Keratinocyte (primary cell): ENCODE results near the gene ARHGEF16. TPM values are rescaled to one million over a fixed set of nuclear protein-coding genes. Genes with fewer than 3 reads are reported as not detected.

ENCODE experiments used
- DNase-seq: peaks from one replicate; pipeline ENCODE4 v3.0.0-alpha.2; 2011; ENCODE audit warnings: low read depth, missing footprints, low spot score
- FAIRE-seq: peaks from 2 replicates; lab custom pipeline; 2011; peaks lifted over from hg19 to GRCh38; lab: Jason Lieb, UNC
- H2AFZ ChIP-seq: 2 replicates; pipeline ENCODE4 v1.6.0; 2012; ENCODE audit warnings: low read length, control low read depth, inconsistent platforms; ENCODE audit not compliant: control insufficient read depth
- H3K27ac ChIP-seq: 2 replicates; pipeline ENCODE4 v1.5.1; 2011; ENCODE audit warnings: low read length; ENCODE audit not compliant: control insufficient read depth, insufficient read depth
- H3K27me3 ChIP-seq: 3 replicates; pipeline ENCODE4 v1.6.0; 2011; ENCODE audit warnings: low read length; ENCODE audit not compliant: control insufficient read depth, insufficient read depth; ENCODE audit errors: extremely low read depth
- H3K36me3 ChIP-seq, 2 experiments: 2 replicates in 1 of 2; 3 replicates in 1 of 2; pipeline ENCODE4 v1.5.1; 2011; ENCODE audit warnings: low read length in 2 of 2, mild to moderate bottlenecking in 1 of 2; ENCODE audit not compliant: control insufficient read depth in 2 of 2, insufficient read depth in 2 of 2; ENCODE audit errors: extremely low read depth in 1 of 2
- H3K4me1 ChIP-seq: 3 replicates; pipeline ENCODE4 v1.5.1; 2011; ENCODE audit warnings: low read length; ENCODE audit not compliant: control insufficient read depth, insufficient read depth; ENCODE audit errors: extremely low read depth
- H3K4me2 ChIP-seq: 3 replicates; pipeline ENCODE4 v1.6.0; 2011; ENCODE audit warnings: low read depth, low read length; ENCODE audit not compliant: control insufficient read depth, insufficient read depth; ENCODE audit errors: extremely low read depth
- H3K4me3 ChIP-seq, 3 experiments: fragments of 200-600 bp in 1 of 3; sonication (generic) in 1 of 3; 2 replicates in 2 of 3; 3 replicates in 1 of 3; pipeline ENCODE4 v1.5.1; 2011 to 2016; ENCODE audit warnings: low read length in 3 of 3, mild to moderate bottlenecking in 3 of 3, control low read depth in 2 of 3, inconsistent platforms in 1 of 3, low read depth in 1 of 3, mixed read lengths in 1 of 3, mixed run types in 1 of 3, moderate library complexity in 1 of 3; ENCODE audit not compliant: control insufficient read depth in 2 of 3, insufficient read depth in 2 of 3; ENCODE audit errors: extremely low read depth in 1 of 3
- H3K79me2 ChIP-seq: 2 replicates; pipeline ENCODE4 v1.6.0; 2012; ENCODE audit warnings: low read length; ENCODE audit not compliant: control insufficient read depth, insufficient read depth
- H3K9ac ChIP-seq: 3 replicates; pipeline ENCODE4 v1.6.0; 2011; ENCODE audit warnings: low read length; ENCODE audit not compliant: control insufficient read depth, insufficient read depth; ENCODE audit errors: extremely low read depth
- H3K9me1 ChIP-seq: 3 replicates; pipeline ENCODE4 v1.6.0; 2011; ENCODE audit warnings: low read length; ENCODE audit not compliant: control insufficient read depth, insufficient read depth; ENCODE audit errors: extremely low read depth
- H3K9me3 ChIP-seq: 2 replicates; pipeline ENCODE4 v1.5.1; 2012; ENCODE audit warnings: low read depth, low read length; ENCODE audit not compliant: control insufficient read depth
- H4K20me1 ChIP-seq: 3 replicates; pipeline ENCODE4 v1.6.0; 2011; ENCODE audit warnings: low read length; ENCODE audit not compliant: control insufficient read depth, insufficient read depth; ENCODE audit errors: extremely low read depth
- EZH2 ChIP-seq: IDR thresholded peaks from one replicate; pipeline ENCODE4 v1.6.1; 2012; ENCODE audit warnings: inconsistent platforms, mild to moderate bottlenecking, low read length, moderate library complexity
- dilution Hi-C: fragments of 300-500 bp; cut with MboI; formaldehyde crosslinking; loops from one replicate; pipeline ENCODE4 v1.7.0; 2020; ENCODE audit warnings: low sequenced_read_pairs; ENCODE audit not compliant: extremely low pct_ligation_motif_present
- polyA plus RNA-seq, 5 experiments: library from polyadenylated mRNA; depleted of rRNA in 3 of 5; stranded (reverse) in 3 of 5; stranded (forward) in 1 of 5; unstranded in 1 of 5; fragments of >200 nt; gene quantifications; 1 replicate in 1 of 5; 2 replicates in 3 of 5; 3 replicates in 1 of 5; pipeline versions ENCODE4 v1.2.1 to v1.2.3, GENCODE V29; 2011 to 2012; ENCODE audit warnings: missing spikeins in 2 of 5, low read depth in 1 of 5, low replicate concordance in 1 of 5
- TF ChIP-seq, protein P1 (sequence below), 3 experiments: IDR thresholded peaks in 1 of 3; conservative IDR thresholded peaks in 1 of 3; optimal IDR thresholded peaks in 1 of 3; 2 replicates in 2 of 3; 3 replicates in 1 of 3; pipeline versions ENCODE3 to v1.5.1; 2011; ENCODE audit warnings: low read length in 3 of 3, mild to moderate bottlenecking in 3 of 3, moderate library complexity in 2 of 3, control low read depth in 1 of 3, inconsistent platforms in 1 of 3; ENCODE audit not compliant: insufficient read depth in 2 of 3; ENCODE audit errors: extremely low read depth in 1 of 3

Gene ARHGEF16
- polyA plus RNA-seq, 1 donor (not counting 4 experiments of a cell fraction or from before 2014, with no cell fraction given): 6.2 TPM

GRCh38 chr1:3409366-3410141, 44.9 kb upstream of the ARHGEF16 start:
- no peak for TF ChIP-seq EZH2
- TF ChIP-seq, protein P1, sequence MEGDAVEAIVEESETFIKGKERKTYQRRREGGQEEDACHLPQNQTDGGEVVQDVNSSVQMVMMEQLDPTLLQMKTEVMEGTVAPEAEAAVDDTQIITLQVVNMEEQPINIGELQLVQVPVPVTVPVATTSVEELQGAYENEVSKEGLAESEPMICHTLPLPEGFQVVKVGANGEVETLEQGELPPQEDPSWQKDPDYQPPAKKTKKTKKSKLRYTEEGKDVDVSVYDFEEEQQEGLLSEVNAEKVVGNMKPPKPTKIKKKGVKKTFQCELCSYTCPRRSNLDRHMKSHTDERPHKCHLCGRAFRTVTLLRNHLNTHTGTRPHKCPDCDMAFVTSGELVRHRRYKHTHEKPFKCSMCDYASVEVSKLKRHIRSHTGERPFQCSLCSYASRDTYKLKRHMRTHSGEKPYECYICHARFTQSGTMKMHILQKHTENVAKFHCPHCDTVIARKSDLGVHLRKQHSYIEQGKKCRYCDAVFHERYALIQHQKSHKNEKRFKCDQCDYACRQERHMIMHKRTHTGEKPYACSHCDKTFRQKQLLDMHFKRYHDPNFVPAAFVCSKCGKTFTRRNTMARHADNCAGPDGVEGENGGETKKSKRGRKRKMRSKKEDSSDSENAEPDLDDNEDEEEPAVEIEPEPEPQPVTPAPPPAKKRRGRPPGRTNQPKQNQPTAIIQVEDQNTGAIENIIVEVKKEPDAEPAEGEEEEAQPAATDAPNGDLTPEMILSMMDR (optimal IDR thresholded peaks at IDR 0.05 in 1 of 3, IDR thresholded peaks at IDR 0.05 in 1 of 3, conservative IDR thresholded peaks at IDR 0.05 in 1 of 3; ENCODE audit: extremely low read depth in 1 of 3, insufficient read depth in 2 of 3, low read length in 3 of 3): no peak
- H4K20me1 ChIP-seq: no peaks in the 10 kb centered on the region
- H3K4me1 ChIP-seq: peaks cover 6% of the 10 kb centered on the region
- no peak overlapping the region for H3K4me3 ChIP-seq
- H3K27me3 ChIP-seq: peaks cover 6% of the 10 kb centered on the region
- FAIRE-seq: no peak
- no peak overlapping the region for H3K4me2 ChIP-seq
- H3K9ac ChIP-seq: no peak overlapping the region
- H3K36me3 ChIP-seq: no peaks in the 10 kb centered on the region
- no peaks in the 10 kb centered on the region for H3K9me3 ChIP-seq
- H3K27ac ChIP-seq: no peak overlapping the region
- no peaks in the 10 kb centered on the region for H3K79me2 ChIP-seq
- H2AFZ ChIP-seq: no peak overlapping the region
- H3K9me1 ChIP-seq: no peaks in the 10 kb centered on the region
- DNase-seq: no peak
- dilution Hi-C loops: loop anchor here (25.0 kb wide), 1 partner anchor 997 kb away; the partner anchor contains the start of gene PEX10

- dilution Hi-C loops: loop anchor here (25.0 kb wide), 1 partner anchor 998 kb away; the partner anchor contains the start of gene PEX10
- H3K27ac ChIP-seq: no peak overlapping the region
- no peak overlapping the region for H3K4me2 ChIP-seq
- TF ChIP-seq, protein P1 (optimal IDR thresholded peaks at IDR 0.05 in 1 of 3, IDR thresholded peaks at IDR 0.05 in 1 of 3, conservative IDR thresholded peaks at IDR 0.05 in 1 of 3; ENCODE audit: extremely low read depth in 1 of 3, insufficient read depth in 2 of 3, low read length in 3 of 3): peak in 2 of 3 experiments; percentile 54 to 74
- no peak for TF ChIP-seq EZH2
- H3K9me3 ChIP-seq: no peaks in the 10 kb centered on the region
- H4K20me1 ChIP-seq: no peaks in the 10 kb centered on the region
- H3K79me2 ChIP-seq: no peaks in the 10 kb centered on the region
- no peaks in the 10 kb centered on the region for H3K36me3 ChIP-seq
- peaks cover 6% of the 10 kb centered on the region for H3K27me3 ChIP-seq
- no peaks in the 10 kb centered on the region for H3K9me1 ChIP-seq
- DNase-seq (no peak), FAIRE-seq (no peak)
- no peak overlapping the region for H3K9ac ChIP-seq
- H3K4me1 ChIP-seq: peaks cover 4% of the 10 kb centered on the region
- H2AFZ ChIP-seq: no peak overlapping the region
- no peak overlapping the region for H3K4me3 ChIP-seq
Measured at GRCh38 chr1:3410142-3410925, 44.1 kb upstream of the ARHGEF16 start.
